ENCODE data around the gene CHST9.

- TF ChIP-seq CTCF (IDR thresholded peaks at IDR 0.05) (no peak), ZFX (IDR thresholded peaks at IDR 0.05; ENCODE audit: borderline replicate concordance) (no peak)
Measured at GRCh38 chr18:27164905-27165304, 20.2 kb downstream of the CHST9 start.

All from 22Rv1 (cell line).